ENCODE results near the gene ORC5. TPM values are rescaled to one million over a fixed set of nuclear protein-coding genes. Genes with fewer than 3 reads are reported as not detected.

Gene ORC5
- polyA plus RNA-seq, 3 donors, result 5.2 to 13.4 (median 6.7) TPM

DNA sequence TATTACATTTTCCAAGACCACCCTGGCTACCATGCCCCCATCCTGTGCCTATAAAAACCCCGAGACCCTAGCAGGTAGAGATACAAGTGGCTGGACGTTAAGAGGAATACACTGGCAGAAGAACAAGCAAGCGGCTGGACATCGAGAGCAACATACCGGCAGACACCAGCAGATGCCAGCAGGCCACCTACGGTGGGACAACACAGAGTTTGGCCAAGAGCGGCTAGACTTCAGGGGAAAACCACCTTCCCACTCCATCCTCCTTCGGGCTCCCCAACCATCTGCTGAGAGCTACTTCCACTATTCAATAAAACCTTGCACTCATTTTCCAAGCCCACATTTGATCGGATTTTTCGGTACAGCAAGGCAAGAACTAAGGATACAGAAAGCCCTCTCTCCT, 70.3 kb downstream of the ORC5 start:
- 96 to 98% (median 97%) methylated on average over 10 of the region's 10 CpGs for WGBS, 3 donors

DNA sequence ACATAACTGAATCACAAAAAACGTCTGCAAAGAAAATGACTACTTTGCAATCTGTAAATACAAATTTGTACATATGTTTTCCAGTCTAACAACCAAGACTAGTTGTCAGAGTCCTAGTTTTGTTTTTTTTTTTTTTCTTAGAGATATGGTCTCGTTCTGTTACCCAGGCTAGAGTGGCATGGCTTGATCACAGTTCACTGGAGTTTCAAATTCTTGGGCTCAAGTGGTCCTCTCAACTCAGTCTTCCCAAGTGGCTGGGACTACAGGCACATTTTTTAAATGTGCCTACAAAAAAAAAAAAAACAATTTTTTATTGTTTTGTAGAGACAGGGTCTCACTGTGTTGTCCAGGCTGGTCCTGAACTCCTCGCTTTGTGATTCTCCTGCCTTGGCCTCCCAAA, 70.8 kb downstream of the ORC5 start:
- H3K27ac ChIP-seq (ENCODE audit: low read depth, low read length), result no peak overlapping the region
- WGBS, 3 donors, result 87 to 89% (median 88%) methylated on average over 3 of the region's 3 CpGs

More for the DNA sequence above, 70.3 kb downstream of the ORC5 start:
- no peak overlapping the region for H3K27ac ChIP-seq (ENCODE audit: low read depth, low read length)

DNA sequence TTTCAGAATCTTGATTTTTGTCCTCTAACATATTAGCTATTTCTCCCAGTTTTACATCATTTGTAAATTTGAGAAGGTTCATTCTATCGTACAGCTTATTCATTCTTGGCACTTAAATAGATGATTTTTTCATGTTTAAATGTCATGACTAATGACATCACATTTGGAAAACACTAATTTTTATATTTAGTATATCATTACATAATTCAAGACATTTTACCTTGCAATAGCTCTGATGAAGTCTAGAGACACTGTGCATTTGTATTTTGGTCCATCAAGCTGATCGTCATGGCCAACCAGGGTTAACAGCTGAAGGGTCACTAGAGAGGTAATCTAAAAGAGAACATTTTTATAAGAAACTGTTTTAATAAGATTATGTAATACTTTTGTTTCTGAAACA, 71.3 kb downstream of the ORC5 start:
- WGBS, 3 donors, result 69 to 82% (median 77%) methylated on average over 2 of the region's 2 CpGs
- H3K27ac ChIP-seq (ENCODE audit: low read depth, low read length), result no peak overlapping the region

DNA sequence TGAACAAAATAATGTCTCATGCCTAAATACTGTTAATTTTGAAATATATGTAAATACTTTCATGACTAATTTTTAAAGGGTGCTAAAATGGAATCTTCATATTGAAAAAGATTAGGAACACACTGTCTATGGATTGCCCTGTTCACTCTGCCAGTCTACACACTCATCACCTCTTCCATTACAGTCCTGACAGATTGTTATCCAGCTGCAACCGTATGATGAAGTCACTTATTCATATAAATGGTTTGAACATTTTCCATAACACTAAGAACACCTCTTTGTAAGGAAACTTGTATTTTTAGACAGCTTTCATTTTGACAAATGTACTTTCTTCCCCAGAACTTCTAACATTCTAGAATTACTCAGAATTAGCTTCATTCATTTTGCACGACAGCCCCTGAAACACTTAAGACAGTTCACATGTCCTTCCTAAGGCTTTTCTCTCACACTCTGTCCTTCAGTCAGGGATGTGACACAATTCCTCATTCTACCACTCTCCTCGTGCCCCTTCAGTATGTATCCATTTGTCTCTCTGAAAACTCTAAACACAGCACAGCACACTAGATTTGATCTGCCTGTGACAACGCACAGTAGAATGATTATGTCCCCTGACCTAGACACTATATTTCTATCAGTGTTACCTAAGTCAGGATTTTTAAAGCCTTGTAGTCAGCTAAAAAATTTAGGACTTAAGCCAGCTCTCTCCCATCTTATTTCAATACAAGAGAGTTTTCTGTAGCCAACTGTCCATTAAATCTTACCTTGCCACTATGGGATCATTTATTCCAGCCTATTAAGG, 71.9 kb downstream of the ORC5 start:
- WGBS, 3 donors, result 47 to 80% (median 60%) methylated on average over 4 of the region's 4 CpGs
- no peak overlapping the region for H3K27ac ChIP-seq (ENCODE audit: low read depth, low read length)

DNA sequence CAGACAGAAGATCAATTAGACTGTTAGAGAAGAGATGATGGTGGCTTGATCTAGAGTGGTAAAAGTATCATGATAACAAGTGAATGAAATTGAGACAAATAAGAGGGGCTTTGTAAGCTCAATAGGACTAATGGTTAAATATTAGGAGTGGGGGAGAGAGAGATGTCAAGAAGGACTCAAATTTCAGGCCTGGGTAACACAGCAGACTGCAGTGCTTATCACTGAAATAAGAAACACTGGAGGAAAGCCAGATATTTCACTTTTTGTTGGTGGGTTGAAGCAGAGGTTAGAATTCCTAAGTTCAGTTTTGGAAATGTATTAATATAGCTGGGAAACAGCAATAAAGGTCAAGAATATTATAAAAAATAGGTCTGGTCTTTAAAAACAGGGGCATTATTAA, 74.6 kb downstream of the ORC5 start:
- H3K27ac ChIP-seq (ENCODE audit: low read depth, low read length), result no peak overlapping the region

DNA sequence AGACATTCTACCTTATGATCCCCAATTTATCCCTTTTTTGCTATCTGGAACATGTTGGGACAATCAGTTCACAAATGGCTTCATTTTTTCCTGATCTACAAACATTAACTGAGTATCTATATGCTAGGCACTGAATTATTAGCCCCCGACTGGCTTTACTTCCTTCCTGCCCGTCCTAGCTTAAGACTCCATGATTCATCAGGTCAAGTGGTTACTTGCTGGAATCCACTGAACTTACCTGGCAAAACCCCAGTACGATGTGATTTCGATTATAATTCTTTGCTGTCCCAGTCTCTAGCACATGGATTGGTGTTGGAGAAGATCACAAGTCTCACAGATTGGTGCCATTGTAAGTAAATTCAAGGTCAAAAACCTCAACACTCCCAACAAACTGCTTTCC, 77.1 kb downstream of the ORC5 start:
- WGBS, 3 donors, result 96 to 98% (median 97%) methylated on average over 4 of the region's 4 CpGs
- no peak overlapping the region for H3K27ac ChIP-seq (ENCODE audit: low read depth, low read length)

DNA sequence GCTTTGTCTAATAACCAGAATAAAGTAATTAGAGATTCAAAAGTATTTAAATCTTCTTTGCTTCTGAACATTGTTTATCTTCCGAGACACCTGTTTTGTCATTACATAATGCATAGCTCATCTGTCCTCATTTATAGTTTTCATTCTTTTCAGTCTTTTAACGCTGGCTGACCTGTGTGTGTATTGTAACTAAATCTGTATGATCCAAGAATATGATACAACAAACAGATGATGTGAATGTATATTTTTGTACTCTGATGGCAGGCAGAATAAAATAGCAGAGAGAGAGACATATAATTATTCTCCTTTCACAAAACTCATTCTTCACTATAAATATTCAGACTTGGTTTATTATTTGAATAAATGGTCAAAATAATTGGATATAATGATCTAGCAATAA, 80.6 kb downstream of the ORC5 start:
- WGBS, 3 donors, result 92 to 97% (median 96%) methylated on average over 2 of the region's 2 CpGs
- no peak overlapping the region for H3K27ac ChIP-seq (ENCODE audit: low read depth, low read length)

DNA sequence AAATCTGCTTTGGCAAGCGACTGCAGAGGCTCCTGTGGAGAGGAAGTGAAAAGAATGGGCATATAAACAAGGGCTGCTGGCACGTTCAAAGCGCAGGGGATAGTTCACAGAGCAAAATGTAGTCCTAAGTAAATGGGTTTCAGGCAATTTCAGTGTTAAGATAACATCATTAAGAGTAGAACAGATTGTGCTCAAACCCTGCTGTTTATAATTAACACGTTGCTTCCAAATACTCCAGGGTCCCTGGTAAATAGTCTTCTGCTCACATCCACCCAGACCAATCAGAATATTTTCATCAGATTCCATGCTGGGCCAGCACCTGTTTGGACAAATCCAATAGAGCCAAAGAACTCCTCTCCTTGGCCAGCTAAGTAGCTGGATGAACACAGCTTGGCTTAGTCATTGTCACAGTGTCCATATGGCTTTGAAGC, 81.4 kb downstream of the ORC5 start:
- WGBS, 3 donors, result 56 to 74% (median 71%) methylated on average over 4 of the region's 4 CpGs
- no peak overlapping the region for H3K27ac ChIP-seq (ENCODE audit: low read depth, low read length)

DNA sequence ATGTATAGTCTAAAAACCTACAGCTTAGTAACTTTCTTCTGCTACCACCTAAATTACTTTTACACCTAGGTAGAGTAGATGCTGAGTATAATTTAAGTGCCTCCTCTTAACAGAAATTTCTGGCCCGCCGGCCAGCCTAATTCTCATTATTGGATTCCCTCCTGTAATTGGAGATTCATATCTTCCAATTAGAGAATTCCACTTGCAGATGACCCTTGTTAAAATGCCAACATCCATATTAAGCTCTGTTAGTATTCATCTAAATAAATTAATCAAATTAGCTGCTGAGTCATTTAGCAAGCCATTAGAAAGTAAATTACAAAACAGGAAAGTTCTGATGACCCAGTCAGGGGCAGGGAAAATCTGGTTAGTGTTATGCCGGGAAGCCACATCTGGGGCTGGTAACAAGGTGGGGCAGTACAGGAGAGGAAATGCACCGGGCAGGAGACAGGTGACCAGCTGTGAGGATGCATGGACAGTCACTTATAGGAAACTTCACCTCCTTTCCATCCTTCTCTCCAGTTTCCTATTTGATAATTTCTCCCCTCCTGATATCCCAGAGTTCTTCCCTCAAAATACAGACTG, 82.8 kb downstream of the ORC5 start:
- WGBS, 3 donors, result 76 to 95% (median 80%) methylated on average over 4 of the region's 4 CpGs
- H3K27ac ChIP-seq (ENCODE audit: low read depth, low read length), result no peak overlapping the region

DNA sequence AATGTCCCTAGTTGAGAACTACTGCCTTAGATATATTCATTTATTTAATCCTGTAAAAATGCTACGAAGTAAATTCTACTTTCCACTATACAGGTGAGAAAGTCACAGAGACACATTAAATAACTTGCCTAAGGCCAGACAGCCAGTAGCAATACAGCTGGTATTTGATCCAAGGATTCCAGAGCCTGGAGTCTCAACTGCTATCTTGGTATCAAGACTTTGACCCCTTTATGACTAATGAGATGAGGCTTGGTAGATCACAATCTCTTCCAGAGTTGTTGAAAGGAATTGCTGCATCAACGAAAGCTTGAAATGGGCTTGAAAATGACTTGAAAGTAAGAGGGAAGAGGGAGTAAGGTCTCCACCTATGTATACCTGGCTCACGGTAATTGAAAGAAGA, 83.3 kb downstream of the ORC5 start:
- no peak overlapping the region for H3K27ac ChIP-seq (ENCODE audit: low read depth, low read length)
- 91 to 97% (median 95%) methylated on average over 3 of the region's 3 CpGs for WGBS, 3 donors

DNA sequence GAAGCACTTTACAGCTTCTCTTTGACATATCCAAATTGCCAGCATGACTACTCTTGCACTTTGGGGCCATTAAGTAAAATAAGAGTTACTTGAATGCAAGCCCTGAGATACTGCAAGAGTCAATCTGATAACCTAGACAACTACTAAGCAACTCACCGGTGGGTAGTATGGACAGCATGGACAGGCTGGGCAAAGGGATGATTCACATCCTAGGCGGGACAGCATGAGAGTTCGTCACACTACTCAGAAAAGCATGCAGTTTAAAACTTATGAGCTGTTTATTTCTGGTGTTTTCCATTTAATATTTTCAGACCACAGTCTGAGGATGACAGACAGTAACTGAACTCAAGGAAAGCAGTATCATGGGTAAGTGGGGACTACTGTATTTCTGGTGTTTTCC, 84.0 kb downstream of the ORC5 start:
- 88 to 93% (median 89%) methylated on average over 3 of the region's 3 CpGs for WGBS, 3 donors
- no peak overlapping the region for H3K27ac ChIP-seq (ENCODE audit: low read depth, low read length)

DNA sequence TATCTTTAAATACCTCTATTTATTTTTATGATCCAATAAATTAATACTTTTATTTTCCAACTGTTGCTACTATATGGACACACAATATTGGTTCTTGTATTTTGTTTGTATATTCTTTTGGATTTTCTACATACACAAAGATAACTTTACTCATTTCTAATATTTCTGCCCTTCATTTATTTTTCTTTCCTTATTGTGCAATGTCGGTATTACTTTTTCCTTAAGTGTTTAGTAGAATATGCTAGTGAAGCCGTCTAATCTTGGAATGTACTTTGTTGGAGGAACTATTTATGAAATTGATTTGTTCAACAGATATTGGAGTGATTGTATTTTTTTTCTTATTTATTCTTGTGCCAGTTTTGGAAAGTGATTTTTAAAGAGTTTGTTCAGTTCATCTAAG, 94.0 kb downstream of the ORC5 start:
- H3K27ac ChIP-seq (ENCODE audit: low read depth, low read length), result no peak overlapping the region
- 79 to 93% (median 87%) methylated on average over 2 of the region's 2 CpGs for WGBS, 3 donors

DNA sequence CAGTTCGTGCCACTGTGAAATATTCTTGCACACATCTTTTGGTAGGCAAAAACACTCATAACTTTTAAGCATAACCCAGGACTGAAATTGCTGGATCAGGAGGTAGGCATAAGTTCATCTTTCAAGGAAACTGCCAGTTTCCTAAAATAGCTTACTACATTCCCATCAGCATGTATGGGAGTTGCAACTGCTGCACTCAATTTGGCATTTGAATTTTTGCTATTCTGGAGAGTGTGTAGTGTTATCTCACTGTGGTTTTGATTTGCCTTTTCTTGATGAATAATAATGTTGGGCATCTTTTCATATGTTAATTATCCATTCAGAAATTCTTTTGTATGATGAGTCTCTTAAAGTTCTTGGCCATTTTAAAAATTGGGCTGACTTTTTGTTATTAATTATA, 95.2 kb downstream of the ORC5 start:
- no peak overlapping the region for H3K27ac ChIP-seq (ENCODE audit: low read depth, low read length)
- WGBS, 3 donors, result 73 to 86% (median 78%) methylated on average over 1 of the region's 1 CpG

DNA sequence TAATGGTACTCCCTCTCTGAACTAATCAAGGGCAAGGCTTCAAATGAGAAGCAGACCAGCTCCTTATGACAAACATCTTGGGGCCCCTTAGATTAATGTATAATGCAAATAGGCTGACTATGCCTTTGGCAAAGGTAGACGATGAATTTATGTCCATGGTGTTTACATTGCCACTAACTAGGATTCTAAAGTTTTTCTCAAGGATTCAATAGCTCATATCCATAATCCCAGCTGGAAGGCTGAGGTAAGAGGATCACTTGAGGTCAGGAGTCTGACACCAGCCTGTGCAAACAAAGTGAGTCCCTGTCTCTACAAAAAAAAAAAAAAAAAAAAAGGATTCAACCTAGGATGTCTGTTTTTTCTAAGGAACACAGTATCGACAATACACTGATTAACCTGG, 96.5 kb downstream of the ORC5 start:
- H3K27ac ChIP-seq (ENCODE audit: low read depth, low read length), result no peak overlapping the region
- WGBS, 3 donors, result 38 to 61% (median 57%) methylated on average over 2 of the region's 2 CpGs

DNA sequence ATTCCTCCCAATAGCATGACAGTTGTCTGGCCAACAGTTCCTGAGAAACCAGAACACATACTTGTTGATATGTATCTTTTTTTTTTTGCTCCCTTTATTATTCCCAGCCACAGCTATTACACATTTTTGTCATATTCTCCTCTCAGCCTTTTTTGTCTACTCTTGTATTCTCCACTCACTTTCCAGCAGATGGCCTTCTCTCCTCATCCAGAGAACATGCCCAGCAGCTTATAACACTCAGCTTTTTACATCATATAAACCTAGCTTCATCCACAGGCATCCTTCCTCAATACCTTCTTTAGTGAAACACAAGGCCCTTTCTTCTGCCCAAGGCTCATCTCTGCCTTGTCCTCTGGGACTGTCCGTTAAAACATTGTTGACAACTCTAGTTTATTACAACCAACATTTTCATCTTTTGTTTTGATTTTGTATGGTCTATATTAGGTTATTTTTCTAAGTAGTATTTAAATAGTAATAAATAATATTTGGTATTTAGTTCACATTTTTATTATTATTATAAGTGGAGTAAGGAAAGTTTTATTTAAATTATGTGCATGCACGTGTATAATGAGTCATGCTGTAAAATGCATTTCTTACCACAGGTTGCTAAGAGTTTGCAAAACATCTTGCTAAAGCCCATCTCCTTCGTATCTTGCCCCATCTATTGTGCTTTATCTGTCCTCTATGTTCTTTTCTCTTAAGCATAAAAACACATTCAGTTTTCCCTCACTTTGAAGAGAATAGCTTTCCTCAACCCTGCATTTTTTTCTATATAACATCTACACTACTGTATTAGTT, 101.5 kb downstream of the ORC5 start:
- no peak overlapping the region for H3K27ac ChIP-seq (ENCODE audit: low read depth, low read length)
- WGBS, 3 donors, result 64 to 81% (median 78%) methylated on average over 3 of the region's 3 CpGs

DNA sequence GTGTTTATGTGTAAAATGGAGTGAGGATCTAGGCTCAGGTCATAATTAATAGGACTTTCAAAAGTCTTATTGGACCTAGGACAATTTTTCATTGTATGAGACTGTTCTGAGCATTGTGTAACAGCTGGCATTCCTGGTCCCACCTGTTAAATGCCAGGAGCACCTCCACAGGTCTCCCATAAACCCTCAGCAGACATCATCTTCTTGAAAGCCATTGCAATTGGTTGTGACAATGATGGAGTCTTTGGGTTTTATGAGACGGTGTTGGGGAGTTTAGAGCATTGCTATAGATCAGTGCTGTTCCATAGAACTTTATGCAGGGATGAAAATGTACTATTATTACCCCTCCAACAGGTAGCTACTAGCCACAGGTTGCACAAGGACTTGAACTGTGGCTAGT, 108.9 kb downstream of the ORC5 start:
- WGBS, 3 donors, result 73 to 93% (median 82%) methylated on average over 1 of the region's 1 CpG

DNA sequence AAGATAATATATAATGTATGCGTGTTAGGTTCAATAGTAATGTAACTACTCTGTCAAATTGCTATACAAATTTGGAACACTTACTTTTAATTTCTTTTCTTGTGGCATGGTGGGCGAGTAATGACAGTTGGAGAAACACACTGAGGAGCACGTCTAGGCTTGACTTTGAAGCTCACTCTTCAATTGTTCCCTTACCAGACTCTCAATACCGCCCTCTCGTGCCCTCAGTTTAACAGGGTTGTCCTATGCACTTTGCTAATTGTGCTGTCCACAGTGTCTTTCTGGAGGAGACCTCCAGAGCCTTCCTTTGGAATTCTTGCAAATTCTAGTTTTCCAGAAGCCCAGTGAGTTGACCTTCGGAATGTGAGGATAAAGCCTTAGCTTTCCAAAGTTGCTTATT, 111.1 kb downstream of the ORC5 start:
- H3K27ac ChIP-seq (ENCODE audit: low read depth, low read length), result no peak overlapping the region
- WGBS, 3 donors, result 77 to 84% (median 82%) methylated on average over 6 of the region's 6 CpGs

More for the DNA sequence above, 108.9 kb downstream of the ORC5 start:
- no peak overlapping the region for H3K27ac ChIP-seq (ENCODE audit: low read depth, low read length)

DNA sequence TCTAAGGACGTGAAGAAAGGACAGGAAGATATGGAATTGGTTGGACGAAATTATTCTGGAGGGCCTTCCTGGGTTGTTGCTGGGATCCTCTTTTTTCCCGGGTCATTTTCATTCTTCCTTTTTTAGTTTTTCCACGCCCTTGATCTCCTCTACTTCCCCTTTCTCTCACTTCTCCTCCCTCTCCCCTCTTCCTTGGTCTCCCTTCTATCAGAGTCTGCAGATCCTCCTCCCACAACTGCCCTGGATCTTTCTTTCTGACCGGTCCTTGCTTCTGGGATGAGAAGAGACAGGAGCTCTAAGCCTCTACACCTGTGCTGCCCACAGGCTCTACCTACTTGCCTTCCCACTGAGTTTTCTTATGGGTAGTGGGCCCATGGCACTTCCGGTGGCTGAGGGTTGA, 114.7 kb downstream of the ORC5 start:
- 64 to 70% (median 69%) methylated on average over 6 of the region's 6 CpGs for WGBS, 3 donors
- no peak overlapping the region for H3K27ac ChIP-seq (ENCODE audit: low read depth, low read length)

DNA sequence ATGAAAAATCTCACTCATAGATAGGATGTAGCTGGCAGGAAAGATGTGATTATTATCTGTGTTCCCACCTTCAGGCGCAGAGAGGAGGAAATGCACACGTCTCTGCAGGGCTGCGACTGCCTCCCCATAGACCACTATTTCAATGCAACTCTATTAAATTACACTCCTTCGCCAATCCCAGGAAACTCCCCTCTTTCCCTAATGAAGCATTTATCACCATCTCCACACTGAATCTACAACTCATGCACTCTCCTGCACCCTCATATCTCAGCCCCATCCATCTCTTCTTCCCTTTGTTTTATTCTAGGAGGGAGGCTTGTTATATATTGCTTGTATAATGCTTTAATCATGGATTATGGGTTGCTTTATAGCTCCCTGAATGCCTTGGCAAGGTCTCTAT, 116.6 kb downstream of the ORC5 start:
- no peak overlapping the region for H3K27ac ChIP-seq (ENCODE audit: low read depth, low read length)
- 17 to 69% (median 31%) methylated on average over 4 of the region's 4 CpGs for WGBS, 3 donors

Data from adipose tissue (tissue), 3 donors.